Panc1 (cell line): ENCODE results near the gene CDKN1C. TPM values are rescaled to one million over a fixed set of nuclear protein-coding genes. Genes with fewer than 3 reads are reported as not detected.

Experiments used
- ATAC-seq: fragments of 200-7000 bp; cut with Tn5 transposase; 2 replicates; pipeline ENCODE4 v1.9.1; 2020; ENCODE audit warnings: mild to moderate bottlenecking, moderate library complexity
- BruUV-seq: library from RNA; stranded (reverse); fragments of 400-500 nt; replicated peaks from 2 replicates; lab custom pipeline; 2021; lab: Mats Ljungman, UMichigan
- CTCF ChIA-PET: fragments of 300-600 bp; sonication (Branson Sonifier 250); formaldehyde crosslinking; loops from one replicate; lab custom pipeline; 2022; ENCODE audit warnings: antibody characterized with exemption; lab: Charles Lee
- POLR2A ChIA-PET: fragments of 300-600 bp; sonication (Branson Sonifier 250); formaldehyde crosslinking; loops from one replicate; lab custom pipeline; 2022; ENCODE audit warnings: antibody characterized with exemption; lab: Charles Lee
- DNase-seq: peaks from one replicate; pipeline ENCODE4 v3.0.0-alpha.2; 2010; ENCODE audit warnings: low read depth, low spot score
- H3K27ac ChIP-seq: 2 replicates; pipeline ENCODE4 v1.5.1; 2011; ENCODE audit warnings: mild to moderate bottlenecking, low read length, inconsistent platforms
- H3K27me3 ChIP-seq: fragments of 200-500 bp; sonication (Bioruptor generic); 2 replicates; pipeline ENCODE4 v1.6.0; 2014; ENCODE audit warnings: low read length, inconsistent platforms; ENCODE audit not compliant: control insufficient read depth, insufficient read depth
- H3K36me3 ChIP-seq: fragments of 200-500 bp; sonication (Bioruptor generic); 2 replicates; pipeline ENCODE4 v1.5.1; 2014; ENCODE audit warnings: inconsistent platforms, mild to moderate bottlenecking, low read length, moderate library complexity; ENCODE audit not compliant: control insufficient read depth, insufficient read depth
- H3K4me1 ChIP-seq: 2 replicates; pipeline ENCODE4 v1.5.1; 2011; ENCODE audit warnings: inconsistent platforms, mild to moderate bottlenecking, low read length, moderate library complexity; ENCODE audit not compliant: control insufficient read depth, insufficient read depth
- H3K4me3 ChIP-seq, 2 experiments: 2 replicates each; pipeline ENCODE4 v1.5.1; 2011 to 2012; ENCODE audit warnings: low read depth in 2 of 2, low read length in 2 of 2, mild to moderate bottlenecking in 2 of 2, inconsistent platforms in 1 of 2, moderate library complexity in 1 of 2
- H3K9me3 ChIP-seq: fragments of 200-500 bp; sonication (Bioruptor generic); 2 replicates; pipeline ENCODE4 v1.5.1; 2014; ENCODE audit warnings: low read depth, mild to moderate bottlenecking, inconsistent platforms, low read length, moderate library complexity; ENCODE audit not compliant: control insufficient read depth, insufficient read depth
- POLR2AphosphoS5 ChIP-seq: IDR thresholded peaks from 2 replicates; pipeline ENCODE4 v1.6.1; 2012; ENCODE audit warnings: mild to moderate bottlenecking, low read depth, low read length, moderate library complexity
- SIN3A ChIP-seq: IDR thresholded peaks from 2 replicates; pipeline ENCODE4 v1.6.1; 2012; ENCODE audit warnings: low read depth, mild to moderate bottlenecking, low read length, moderate library complexity, borderline replicate concordance; ENCODE audit not compliant: insufficient read depth
- TCF7L2 ChIP-seq: IDR thresholded peaks from 2 replicates; pipeline ENCODE4 v1.6.1; 2011; ENCODE audit warnings: mild to moderate bottlenecking, low read depth, low read length, inconsistent platforms
- in situ Hi-C: cut with HindIII; loops from 2 replicates; pipeline ENCODE4 v1.10.0; 2016; ENCODE audit warnings: low sequenced_read_pairs, low pct_unique_long_range_greater_than_20kb
- intact Hi-C: fragments of 100-400 bp; cut with micrococcal nuclease; formaldehyde crosslinking; loops from one replicate; pipeline ENCODE4 v1.10.0; 2022; ENCODE audit not compliant: unreplicated experiment
- total RNA-seq: library from RNA; stranded (reverse); gene quantifications from one replicate; pipeline ENCODE4 v1.2.1, GENCODE V29; 2021; ENCODE audit not compliant: unreplicated experiment
- TF ChIP-seq, protein P1 (sequence below), 2 experiments: IDR thresholded peaks; 2 replicates each; pipeline ENCODE4 v1.6.1; 2011 to 2012; ENCODE audit warnings: low read depth in 2 of 2, control low read depth in 1 of 2, low read length in 1 of 2, mild to moderate bottlenecking in 1 of 2, moderate library complexity in 1 of 2; ENCODE audit not compliant: insufficient read depth in 1 of 2
- TF ChIP-seq, protein P2 (sequence below): fragments of 450-650 bp; IDR thresholded peaks from 2 replicates; pipeline ENCODE4 v1.5.1; 2017; ENCODE audit warnings: mild to moderate bottlenecking

Gene CDKN1C
- total RNA-seq, 1 experiment from 2014 or later: 4.6 TPM

DNA sequence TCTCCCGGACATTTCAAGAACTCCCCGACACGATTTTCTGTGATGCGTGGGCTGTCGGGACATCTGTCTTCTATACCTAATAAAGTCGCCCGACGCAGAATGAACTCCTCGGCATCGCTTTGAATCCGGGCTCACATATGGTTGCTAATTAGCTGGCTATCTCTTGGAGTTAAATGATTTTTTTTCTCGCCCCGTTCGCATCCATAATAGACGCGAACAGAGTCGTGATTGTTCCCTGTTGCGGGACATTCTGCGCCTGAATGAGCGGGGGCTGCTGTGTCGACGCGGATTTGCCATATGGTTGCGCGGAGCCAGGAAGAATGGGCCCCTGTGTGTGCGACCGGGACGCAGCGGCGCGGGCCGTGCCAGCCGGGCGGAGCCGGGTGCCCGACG lies 16.4 kb downstream of the CDKN1C start:
- Histone ChIP-seq H3K27ac (no peak overlapping the region), H3K4me3 (no peak overlapping the region), H3K9me3 (no peaks in the 10 kb centered on the region), H3K4me1 (0 out of 2 replicates have a peak, but pooled peaks cover 4% of the 10 kb centered on the region), H3K36me3 (no peaks in the 10 kb centered on the region), H3K27me3 (no peaks in the 10 kb centered on the region)
- no TSS peak for BruUV-seq
- in situ Hi-C loops: no loop called here
- TF ChIP-seq, protein P1, sequence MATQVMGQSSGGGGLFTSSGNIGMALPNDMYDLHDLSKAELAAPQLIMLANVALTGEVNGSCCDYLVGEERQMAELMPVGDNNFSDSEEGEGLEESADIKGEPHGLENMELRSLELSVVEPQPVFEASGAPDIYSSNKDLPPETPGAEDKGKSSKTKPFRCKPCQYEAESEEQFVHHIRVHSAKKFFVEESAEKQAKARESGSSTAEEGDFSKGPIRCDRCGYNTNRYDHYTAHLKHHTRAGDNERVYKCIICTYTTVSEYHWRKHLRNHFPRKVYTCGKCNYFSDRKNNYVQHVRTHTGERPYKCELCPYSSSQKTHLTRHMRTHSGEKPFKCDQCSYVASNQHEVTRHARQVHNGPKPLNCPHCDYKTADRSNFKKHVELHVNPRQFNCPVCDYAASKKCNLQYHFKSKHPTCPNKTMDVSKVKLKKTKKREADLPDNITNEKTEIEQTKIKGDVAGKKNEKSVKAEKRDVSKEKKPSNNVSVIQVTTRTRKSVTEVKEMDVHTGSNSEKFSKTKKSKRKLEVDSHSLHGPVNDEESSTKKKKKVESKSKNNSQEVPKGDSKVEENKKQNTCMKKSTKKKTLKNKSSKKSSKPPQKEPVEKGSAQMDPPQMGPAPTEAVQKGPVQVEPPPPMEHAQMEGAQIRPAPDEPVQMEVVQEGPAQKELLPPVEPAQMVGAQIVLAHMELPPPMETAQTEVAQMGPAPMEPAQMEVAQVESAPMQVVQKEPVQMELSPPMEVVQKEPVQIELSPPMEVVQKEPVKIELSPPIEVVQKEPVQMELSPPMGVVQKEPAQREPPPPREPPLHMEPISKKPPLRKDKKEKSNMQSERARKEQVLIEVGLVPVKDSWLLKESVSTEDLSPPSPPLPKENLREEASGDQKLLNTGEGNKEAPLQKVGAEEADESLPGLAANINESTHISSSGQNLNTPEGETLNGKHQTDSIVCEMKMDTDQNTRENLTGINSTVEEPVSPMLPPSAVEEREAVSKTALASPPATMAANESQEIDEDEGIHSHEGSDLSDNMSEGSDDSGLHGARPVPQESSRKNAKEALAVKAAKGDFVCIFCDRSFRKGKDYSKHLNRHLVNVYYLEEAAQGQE (IDR thresholded peaks at IDR 0.05; ENCODE audit: insufficient read depth in 1 of 2, low read depth in 2 of 2, low read length in 1 of 2): no peak
- ATAC-seq: no peak
- DNase-seq: no peak
- intact Hi-C loops: no loop called here
- ChIA-PET CTCF (no interaction called here), POLR2A (no interaction called here)

DNA sequence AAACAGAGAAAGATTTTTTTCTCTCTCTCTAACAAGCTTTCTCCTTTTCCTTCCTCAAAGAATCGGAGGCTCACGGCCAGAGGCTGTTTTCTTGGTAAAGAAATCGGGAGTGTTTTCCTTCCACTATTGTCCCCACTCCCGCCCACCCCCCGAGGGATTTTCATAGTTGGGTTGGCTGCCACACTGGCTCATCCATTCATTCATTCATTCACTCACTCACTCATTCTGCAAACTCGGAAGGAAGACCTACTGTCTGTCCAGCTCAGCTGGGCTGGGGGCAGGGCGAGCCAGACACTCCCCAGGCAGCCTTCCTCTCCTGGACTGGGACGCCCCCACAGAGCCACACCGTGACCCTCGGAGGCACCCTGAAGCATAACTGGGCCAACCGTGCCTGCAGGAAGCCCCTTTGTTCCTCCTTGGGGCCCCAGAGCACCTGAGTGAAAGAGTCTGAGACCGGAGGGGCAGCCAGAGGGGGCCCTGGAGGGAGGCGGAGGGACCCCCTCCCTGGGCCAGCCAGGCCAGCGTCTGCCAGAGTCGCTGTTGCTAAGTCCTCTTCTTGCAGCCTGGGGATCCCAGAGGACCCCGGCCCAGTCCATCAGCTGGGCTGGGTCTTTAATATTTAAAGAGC lies 17.0 kb downstream of the CDKN1C start:
- no peaks in the 10 kb centered on the region for H3K27me3 ChIP-seq
- ATAC-seq (no peak), DNase-seq (no peak)
- no peaks in the 10 kb centered on the region for H3K36me3 ChIP-seq
- H3K4me1 ChIP-seq: 0 out of 2 replicates have a peak, but pooled peaks cover 4% of the 10 kb centered on the region
- H3K27ac ChIP-seq: no peak overlapping the region
- in situ Hi-C loops (no loop called here), intact Hi-C loops (no loop called here)
- ChIA-PET CTCF (no interaction called here), POLR2A (no interaction called here)
- TF ChIP-seq, protein P1 (IDR thresholded peaks at IDR 0.05; ENCODE audit: insufficient read depth in 1 of 2, low read depth in 2 of 2, low read length in 1 of 2): no peak
- TF ChIP-seq, protein P2, sequence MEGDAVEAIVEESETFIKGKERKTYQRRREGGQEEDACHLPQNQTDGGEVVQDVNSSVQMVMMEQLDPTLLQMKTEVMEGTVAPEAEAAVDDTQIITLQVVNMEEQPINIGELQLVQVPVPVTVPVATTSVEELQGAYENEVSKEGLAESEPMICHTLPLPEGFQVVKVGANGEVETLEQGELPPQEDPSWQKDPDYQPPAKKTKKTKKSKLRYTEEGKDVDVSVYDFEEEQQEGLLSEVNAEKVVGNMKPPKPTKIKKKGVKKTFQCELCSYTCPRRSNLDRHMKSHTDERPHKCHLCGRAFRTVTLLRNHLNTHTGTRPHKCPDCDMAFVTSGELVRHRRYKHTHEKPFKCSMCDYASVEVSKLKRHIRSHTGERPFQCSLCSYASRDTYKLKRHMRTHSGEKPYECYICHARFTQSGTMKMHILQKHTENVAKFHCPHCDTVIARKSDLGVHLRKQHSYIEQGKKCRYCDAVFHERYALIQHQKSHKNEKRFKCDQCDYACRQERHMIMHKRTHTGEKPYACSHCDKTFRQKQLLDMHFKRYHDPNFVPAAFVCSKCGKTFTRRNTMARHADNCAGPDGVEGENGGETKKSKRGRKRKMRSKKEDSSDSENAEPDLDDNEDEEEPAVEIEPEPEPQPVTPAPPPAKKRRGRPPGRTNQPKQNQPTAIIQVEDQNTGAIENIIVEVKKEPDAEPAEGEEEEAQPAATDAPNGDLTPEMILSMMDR: no peak
- TF ChIP-seq TCF7L2 (no peak), SIN3A (no peak), POLR2AphosphoS5 (no peak)
- H3K9me3 ChIP-seq: no peaks in the 10 kb centered on the region
- no peak overlapping the region for H3K4me3 ChIP-seq
- no TSS peak for BruUV-seq
